ENCODE measurements around the gene GALNT7. TPM values are rescaled to one million over a fixed set of nuclear protein-coding genes. Genes with fewer than 3 reads are reported as not detected.

GALNT7 gene
- polyA plus RNA-seq, 1 of the 3 experiments (the other 2 are of a cell fraction), result 14.8 TPM

- peak; percentile 74 for TF ChIP-seq MAX (IDR thresholded peaks at IDR 0.05; ENCODE audit: low read depth)
- peak; percentile 91 for TF ChIP-seq NFIC (IDR thresholded peaks at IDR 0.05; ENCODE audit: borderline replicate concordance)
- peak; percentile 76; the same call in 1 of the 2 replicates for TF ChIP-seq POLR2AphosphoS5 (IDR thresholded peaks at IDR 0.05; ENCODE audit: low read depth, low read length)
- TF ChIP-seq CTCF (IDR thresholded peaks at IDR 0.05), result no peak
- no peak for TF ChIP-seq USF1 (IDR thresholded peaks at IDR 0.05; ENCODE audit: borderline replicate concordance, low read depth)
- peak; percentile 77; the same call in 1 of the 2 replicates for TF ChIP-seq TEAD4 (IDR thresholded peaks at IDR 0.05; ENCODE audit: borderline replicate concordance, insufficient read depth)
- TF ChIP-seq SIN3A (IDR thresholded peaks at IDR 0.05; ENCODE audit: borderline replicate concordance, low read depth, low read length), result peak; percentile 41; the same call in 1 of the 2 replicates
- peak; percentile 98 for TF ChIP-seq JUND (IDR thresholded peaks at IDR 0.05)
Measured at GRCh38 chr4:173252024-173252935, 83.7 kb downstream of the GALNT7 start (continued).

- peaks cover 0 to 12% of the 10 kb centered on the region in 2 experiments for H3K36me3 ChIP-seq (replicated peaks in 1 of 2; ENCODE audit: control insufficient read depth in 1 of 2, insufficient read depth in 2 of 2, low read length in 1 of 2)
- H3K9ac ChIP-seq, result no peak overlapping the region
- no peak overlapping the region for H3K4me3 ChIP-seq (ENCODE audit: low read depth in 2 of 2, low read length in 1 of 2)
- H3K79me2 ChIP-seq (ENCODE audit: insufficient read depth), result no peaks in the 10 kb centered on the region
- H3K4me2 ChIP-seq, result no peak overlapping the region
- no peaks in the 10 kb centered on the region for H3K9me3 ChIP-seq
- 100% methylated on average over 2 of the region's 2 CpGs for WGBS (ENCODE audit: low lambda C conversion rate)
- H3K27ac ChIP-seq (ENCODE audit: low read depth in 2 of 2, low read length in 1 of 2), result no peak overlapping the region
- no peak for DNase-seq
- no peak overlapping the region for H2AFZ ChIP-seq (ENCODE audit: low read depth)
- ChIA-PET POLR2A (no interaction called here), CTCF (interaction anchor here (1.1 to 6.7 kb wide), 5 partner anchors 11 to 241 kb away, joined by 3 to 90 read pairs (median 5); no protein-coding TSS in a partner anchor)
- H4K20me1 ChIP-seq (ENCODE audit: insufficient read depth), result peaks cover 23% of the 10 kb centered on the region; the same call in 1 of the 2 replicates
- TF ChIP-seq USF2 (IDR thresholded peaks at IDR 0.05; ENCODE audit: borderline replicate concordance, low read depth, low read length), result no peak
- TF ChIP-seq ELF1 (IDR thresholded peaks at IDR 0.05), result no peak
- no peak for TF ChIP-seq CHD2 (IDR thresholded peaks at IDR 0.05; ENCODE audit: low read length, partially characterized antibody)
- TF ChIP-seq YY1 (IDR thresholded peaks at IDR 0.05; ENCODE audit: low read depth), result no peak
- H3F3A ChIP-seq (replicated peaks; ENCODE audit: insufficient read depth), result peaks cover 8% of the 10 kb centered on the region
- H3K27me3 ChIP-seq (ENCODE audit: insufficient read depth), result no peaks in the 10 kb centered on the region
- H3K9me2 ChIP-seq, result no peaks in the 10 kb centered on the region
- peaks cover 7 to 9% of the 10 kb centered on the region in 2 experiments; a peak in 3 of 4 replicates for H3K4me1 ChIP-seq (ENCODE audit: control insufficient read depth in 1 of 2, insufficient read depth in 2 of 2, low read depth in 1 of 2, low read length in 1 of 2)
Measured at GRCh38 chr4:173253561-173253960, 85.0 kb downstream of the GALNT7 start.
